GM20000 (cell line): Measurements from ENCODE around the gene WNK2.

Experiments
- DNase-seq: peaks from one replicate; pipeline ENCODE4 v3.0.0; 2012; ENCODE audit warnings: low spot score
- TF ChIP-seq, protein P1 (sequence below): IDR thresholded peaks from 2 replicates; pipeline ENCODE4 v1.5.1; 2012; ENCODE audit warnings: mild to moderate bottlenecking, control low read depth; ENCODE audit errors: extremely low read depth, missing control alignments

WNK2 gene

GRCh38 chr9:93267091-93267541, 83.2 kb downstream of the WNK2 start:
- TF ChIP-seq, protein P1, sequence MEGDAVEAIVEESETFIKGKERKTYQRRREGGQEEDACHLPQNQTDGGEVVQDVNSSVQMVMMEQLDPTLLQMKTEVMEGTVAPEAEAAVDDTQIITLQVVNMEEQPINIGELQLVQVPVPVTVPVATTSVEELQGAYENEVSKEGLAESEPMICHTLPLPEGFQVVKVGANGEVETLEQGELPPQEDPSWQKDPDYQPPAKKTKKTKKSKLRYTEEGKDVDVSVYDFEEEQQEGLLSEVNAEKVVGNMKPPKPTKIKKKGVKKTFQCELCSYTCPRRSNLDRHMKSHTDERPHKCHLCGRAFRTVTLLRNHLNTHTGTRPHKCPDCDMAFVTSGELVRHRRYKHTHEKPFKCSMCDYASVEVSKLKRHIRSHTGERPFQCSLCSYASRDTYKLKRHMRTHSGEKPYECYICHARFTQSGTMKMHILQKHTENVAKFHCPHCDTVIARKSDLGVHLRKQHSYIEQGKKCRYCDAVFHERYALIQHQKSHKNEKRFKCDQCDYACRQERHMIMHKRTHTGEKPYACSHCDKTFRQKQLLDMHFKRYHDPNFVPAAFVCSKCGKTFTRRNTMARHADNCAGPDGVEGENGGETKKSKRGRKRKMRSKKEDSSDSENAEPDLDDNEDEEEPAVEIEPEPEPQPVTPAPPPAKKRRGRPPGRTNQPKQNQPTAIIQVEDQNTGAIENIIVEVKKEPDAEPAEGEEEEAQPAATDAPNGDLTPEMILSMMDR, result no peak
- peak; percentile 34 for DNase-seq

- DNase-seq, result peak; percentile 7
- TF ChIP-seq, protein P1, result no peak
Observed at GRCh38 chr9:93267681-93268505, 84.0 kb downstream of the WNK2 start.

- TF ChIP-seq, protein P1, result no peak
- DNase-seq, result peak; percentile 73
Observed at GRCh38 chr9:93268551-93269314, 84.8 kb downstream of the WNK2 start.

- TF ChIP-seq, protein P1, result no peak
Observed at GRCh38 chr9:93270976-93271375, 87.0 kb downstream of the WNK2 start.

DNA sequence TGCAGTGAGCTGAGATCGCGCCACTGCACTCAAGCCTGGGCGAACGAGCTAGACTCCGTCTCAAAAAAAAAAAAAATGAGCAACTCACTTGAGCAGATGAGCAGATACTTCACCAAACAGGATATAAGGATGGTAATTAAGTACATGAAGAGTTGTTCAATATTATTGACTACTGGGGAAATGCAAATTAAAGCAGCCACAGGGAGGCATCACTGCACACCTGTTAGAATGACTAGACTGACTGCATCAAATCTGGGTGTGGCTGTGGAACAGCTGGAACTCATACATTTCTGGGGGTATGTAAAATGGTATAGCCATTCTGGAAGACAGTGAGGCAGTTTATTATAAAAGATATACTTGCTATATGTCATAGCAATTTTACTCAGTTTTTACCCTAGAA, 93.0 kb downstream of the WNK2 start:
- no peak for DNase-seq
- TF ChIP-seq, protein P1, result no peak

More at GRCh38 chr9:93270976-93271375, 87.0 kb downstream of the WNK2 start:
- peak; percentile 38 for DNase-seq

GRCh38 chr9:93278144-93278543, 94.2 kb downstream of the WNK2 start:
- TF ChIP-seq, protein P1, result no peak
- no peak for DNase-seq
